ENCODE data around the gene PSMG3.
A peak's percentile ranks its signal among the peaks of the same experiment; 100 is the strongest.

The PSMG3 gene

GRCh38 chr7:1557006-1557405, 12.8 kb downstream of the PSMG3 start:
- DNase-seq = no peak

- peak; percentile 65 for DNase-seq
Measured at GRCh38 chr7:1555813-1556543, 13.9 kb downstream of the PSMG3 start, which contains the start of gene TMEM184A. TMEM184A (minus strand) TSS chr7:1556205; CDS start chr7:1555484, 721 bp downstream.

- no peak for DNase-seq
Measured at GRCh38 chr7:1555046-1555812, 14.6 kb downstream of the PSMG3 start.

GRCh38 chr7:1554333-1555045, 15.3 kb downstream of the PSMG3 start:
- no peak for DNase-seq

GRCh38 chr7:1553512-1554210, 16.2 kb downstream of the PSMG3 start:
- no peak for DNase-seq

GRCh38 chr7:1552200-1552599, 17.6 kb downstream of the PSMG3 start:
- DNase-seq = no peak

- no peak for DNase-seq
Measured at GRCh38 chr7:1550846-1551155, 19.0 kb downstream of the PSMG3 start.

GRCh38 chr7:1550005-1550845, 19.6 kb downstream of the PSMG3 start:
- no peak for DNase-seq

- DNase-seq = no peak
Measured at GRCh38 chr7:1549357-1550004, 20.4 kb downstream of the PSMG3 start.

- no peak for DNase-seq
Measured at GRCh38 chr7:1548944-1549343, 20.9 kb downstream of the PSMG3 start.

- no peak for DNase-seq
Measured at GRCh38 chr7:1548438-1548831, 21.4 kb downstream of the PSMG3 start.

GRCh38 chr7:1547777-1548437, 21.9 kb downstream of the PSMG3 start:
- DNase-seq = no peak

GRCh38 chr7:1546909-1547776, 22.7 kb downstream of the PSMG3 start:
- DNase-seq = no peak

- DNase-seq = no peak
Measured at GRCh38 chr7:1546274-1546908, 23.4 kb downstream of the PSMG3 start.

- no peak for DNase-seq
Measured at GRCh38 chr7:1545417-1546246, 24.2 kb downstream of the PSMG3 start.

GRCh38 chr7:1544896-1545416, 24.9 kb downstream of the PSMG3 start:
- no peak for DNase-seq

- no peak for DNase-seq
Measured at GRCh38 chr7:1544178-1544895, 25.5 kb downstream of the PSMG3 start.

- no peak for DNase-seq
Measured at GRCh38 chr7:1543826-1544177, 26.0 kb downstream of the PSMG3 start.
